HepG2 (cell line): ENCODE results near the gene SECTM1. TPM values are rescaled to one million over a fixed set of nuclear protein-coding genes. Genes with fewer than 3 reads are reported as not detected.

ENCODE experiments used
- KDM5B ChIP-seq: sonication (generic); formaldehyde crosslinking; IDR thresholded peaks from 2 replicates; pipeline ENCODE4 v1.4.0; 2020; ENCODE audit warnings: missing genetic modification reagents, mild to moderate bottlenecking, borderline replicate concordance
- MAFF ChIP-seq: IDR thresholded peaks from 2 replicates; pipeline ENCODE4 v1.6.1; 2011; ENCODE audit warnings: low read depth, low read length, improper control_type of control experiment
- MZF1 ChIP-seq: sonication (generic); formaldehyde crosslinking; IDR thresholded peaks from 2 replicates; pipeline ENCODE4 v1.8.1; 2023; ENCODE audit warnings: mild to moderate bottlenecking, missing genetic modification reagents, borderline replicate concordance
- TBL1XR1 ChIP-seq: fragments of 150-350 bp; IDR thresholded peaks from 2 replicates; pipeline ENCODE4 v1.6.1; 2014; ENCODE audit warnings: borderline replicate concordance, low read length; ENCODE audit not compliant: partially characterized antibody
- ZMYM3 ChIP-seq: sonication (generic); formaldehyde crosslinking; IDR thresholded peaks from 2 replicates; pipeline ENCODE4 v1.5.1; 2020; ENCODE audit warnings: mild to moderate bottlenecking, missing genetic modification reagents
- ZNF124 ChIP-seq: sonication (generic); formaldehyde crosslinking; IDR thresholded peaks from 2 replicates; pipeline ENCODE4 v1.4.0; 2020; ENCODE audit warnings: missing genetic modification reagents
- ZNF317 ChIP-seq: sonication (generic); formaldehyde crosslinking; IDR thresholded peaks from 2 replicates; pipeline ENCODE4 v1.5.0; 2020; ENCODE audit warnings: mild to moderate bottlenecking, missing genetic modification reagents
- ZNF354B ChIP-seq: sonication (generic); formaldehyde crosslinking; IDR thresholded peaks from 2 replicates; pipeline ENCODE4 v1.8.0; 2022; ENCODE audit warnings: mild to moderate bottlenecking, missing genetic modification reagents
- ZNF674 ChIP-seq: sonication (generic); formaldehyde crosslinking; IDR thresholded peaks from 2 replicates; pipeline ENCODE4 v1.5.0; 2020; ENCODE audit warnings: low read depth, mild to moderate bottlenecking, missing genetic modification reagents
- ZNF713 ChIP-seq: sonication (generic); formaldehyde crosslinking; IDR thresholded peaks from 2 replicates; pipeline ENCODE4 v1.4.0; 2020; ENCODE audit warnings: mild to moderate bottlenecking, missing genetic modification reagents
- ZSCAN12 ChIP-seq: sonication (generic); formaldehyde crosslinking; IDR thresholded peaks from 2 replicates; pipeline ENCODE4 v1.9.0; 2021; ENCODE audit warnings: mild to moderate bottlenecking, missing genetic modification reagents
- polyA plus RNA-seq, 8 experiments: library from polyadenylated mRNA; depleted of rRNA in 3 of 8; stranded (reverse) in 7 of 8; unstranded in 1 of 8; fragments of >200 nt; fragmentation: Illumina TruSeq in 4 of 8; extraction: Trizol in 4 of 8; gene quantifications; 2 replicates each; pipeline versions ENCODE4 v1.2.1 to v1.2.3, GENCODE V29; 2011 to 2016; ENCODE audit warnings: low read depth in 4 of 8, missing spikeins in 1 of 8, mixed read lengths in 1 of 8; ENCODE audit not compliant: insufficient read depth in 1 of 8
- total RNA-seq, 5 experiments: library from RNA; depleted of rRNA; stranded (reverse); fragments of >200 nt; fragmentation: Illumina TruSeq; extraction: Trizol; gene quantifications; 2 replicates each; pipeline ENCODE4 v1.2.3, GENCODE V29; 2016; ENCODE audit warnings: low read depth in 1 of 5
- TF ChIP-seq, protein P1 (sequence below): sonication (generic); formaldehyde crosslinking; IDR thresholded peaks from 2 replicates; pipeline ENCODE4 v1.9.0; 2021; ENCODE audit warnings: mild to moderate bottlenecking, missing genetic modification reagents
- TF ChIP-seq, protein P2 (sequence below): sonication (generic); formaldehyde crosslinking; IDR thresholded peaks from 2 replicates; pipeline ENCODE4 v1.4.0; 2020; ENCODE audit warnings: low read depth, mild to moderate bottlenecking, missing genetic modification reagents
- TF ChIP-seq, protein P3 (sequence below): sonication (generic); formaldehyde crosslinking; IDR thresholded peaks from 2 replicates; pipeline ENCODE4 v1.4.0; 2020; ENCODE audit warnings: missing genetic modification reagents, borderline replicate concordance
- TF ChIP-seq, protein P4 (sequence below): sonication (generic); formaldehyde crosslinking; IDR thresholded peaks from 2 replicates; pipeline ENCODE4 v1.9.0; 2021; ENCODE audit warnings: missing genetic modification reagents, borderline replicate concordance

The SECTM1 gene
- total and polyA plus RNA-seq, 2 of the 13 experiments (the other 11 are each of a cell fraction or from before 2014, with no cell fraction given): 3.5 to 5.3 TPM

DNA sequence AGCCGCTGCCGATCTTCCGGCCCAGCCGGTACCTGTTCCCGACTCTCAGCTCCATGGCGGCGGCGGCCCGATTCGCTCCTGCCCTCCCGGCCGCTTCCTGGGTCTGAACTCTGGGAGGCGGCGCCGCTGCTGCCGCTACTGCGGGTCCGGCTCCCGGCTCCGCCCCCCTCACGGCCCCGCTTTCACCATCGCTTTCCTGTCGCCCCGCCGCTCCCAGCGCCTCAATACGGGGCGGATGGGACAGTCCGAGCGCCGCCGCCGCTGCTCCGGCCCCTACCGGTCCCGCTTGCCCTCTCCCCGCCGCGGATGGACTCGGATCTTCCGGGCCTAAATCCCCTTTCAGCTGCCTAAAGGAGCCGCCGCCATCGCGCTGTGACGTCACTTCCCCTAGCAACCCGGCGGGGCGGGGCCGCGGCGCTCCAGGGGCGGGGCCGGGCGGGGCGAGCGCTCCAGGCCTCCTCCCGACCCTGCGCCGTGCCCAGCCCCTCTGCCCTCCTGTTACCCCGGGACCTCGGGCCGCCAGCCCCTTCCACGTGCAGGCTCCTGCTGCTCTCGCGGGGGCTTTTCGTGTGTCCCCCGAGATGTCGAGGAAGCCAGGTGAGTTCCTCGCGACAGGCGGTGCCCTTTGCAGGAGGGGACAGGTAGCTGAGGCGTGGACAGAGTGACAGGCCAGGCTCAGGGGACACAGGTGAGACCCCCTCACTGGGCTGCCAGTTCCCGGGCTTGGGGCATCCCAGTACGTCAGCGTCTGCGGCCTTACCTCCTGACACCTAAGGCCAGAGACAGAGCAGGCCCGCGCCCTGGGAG, 60.0 kb downstream of the SECTM1 start, which contains the start of gene CSNK1D (continued):
- TF ChIP-seq, protein P1, sequence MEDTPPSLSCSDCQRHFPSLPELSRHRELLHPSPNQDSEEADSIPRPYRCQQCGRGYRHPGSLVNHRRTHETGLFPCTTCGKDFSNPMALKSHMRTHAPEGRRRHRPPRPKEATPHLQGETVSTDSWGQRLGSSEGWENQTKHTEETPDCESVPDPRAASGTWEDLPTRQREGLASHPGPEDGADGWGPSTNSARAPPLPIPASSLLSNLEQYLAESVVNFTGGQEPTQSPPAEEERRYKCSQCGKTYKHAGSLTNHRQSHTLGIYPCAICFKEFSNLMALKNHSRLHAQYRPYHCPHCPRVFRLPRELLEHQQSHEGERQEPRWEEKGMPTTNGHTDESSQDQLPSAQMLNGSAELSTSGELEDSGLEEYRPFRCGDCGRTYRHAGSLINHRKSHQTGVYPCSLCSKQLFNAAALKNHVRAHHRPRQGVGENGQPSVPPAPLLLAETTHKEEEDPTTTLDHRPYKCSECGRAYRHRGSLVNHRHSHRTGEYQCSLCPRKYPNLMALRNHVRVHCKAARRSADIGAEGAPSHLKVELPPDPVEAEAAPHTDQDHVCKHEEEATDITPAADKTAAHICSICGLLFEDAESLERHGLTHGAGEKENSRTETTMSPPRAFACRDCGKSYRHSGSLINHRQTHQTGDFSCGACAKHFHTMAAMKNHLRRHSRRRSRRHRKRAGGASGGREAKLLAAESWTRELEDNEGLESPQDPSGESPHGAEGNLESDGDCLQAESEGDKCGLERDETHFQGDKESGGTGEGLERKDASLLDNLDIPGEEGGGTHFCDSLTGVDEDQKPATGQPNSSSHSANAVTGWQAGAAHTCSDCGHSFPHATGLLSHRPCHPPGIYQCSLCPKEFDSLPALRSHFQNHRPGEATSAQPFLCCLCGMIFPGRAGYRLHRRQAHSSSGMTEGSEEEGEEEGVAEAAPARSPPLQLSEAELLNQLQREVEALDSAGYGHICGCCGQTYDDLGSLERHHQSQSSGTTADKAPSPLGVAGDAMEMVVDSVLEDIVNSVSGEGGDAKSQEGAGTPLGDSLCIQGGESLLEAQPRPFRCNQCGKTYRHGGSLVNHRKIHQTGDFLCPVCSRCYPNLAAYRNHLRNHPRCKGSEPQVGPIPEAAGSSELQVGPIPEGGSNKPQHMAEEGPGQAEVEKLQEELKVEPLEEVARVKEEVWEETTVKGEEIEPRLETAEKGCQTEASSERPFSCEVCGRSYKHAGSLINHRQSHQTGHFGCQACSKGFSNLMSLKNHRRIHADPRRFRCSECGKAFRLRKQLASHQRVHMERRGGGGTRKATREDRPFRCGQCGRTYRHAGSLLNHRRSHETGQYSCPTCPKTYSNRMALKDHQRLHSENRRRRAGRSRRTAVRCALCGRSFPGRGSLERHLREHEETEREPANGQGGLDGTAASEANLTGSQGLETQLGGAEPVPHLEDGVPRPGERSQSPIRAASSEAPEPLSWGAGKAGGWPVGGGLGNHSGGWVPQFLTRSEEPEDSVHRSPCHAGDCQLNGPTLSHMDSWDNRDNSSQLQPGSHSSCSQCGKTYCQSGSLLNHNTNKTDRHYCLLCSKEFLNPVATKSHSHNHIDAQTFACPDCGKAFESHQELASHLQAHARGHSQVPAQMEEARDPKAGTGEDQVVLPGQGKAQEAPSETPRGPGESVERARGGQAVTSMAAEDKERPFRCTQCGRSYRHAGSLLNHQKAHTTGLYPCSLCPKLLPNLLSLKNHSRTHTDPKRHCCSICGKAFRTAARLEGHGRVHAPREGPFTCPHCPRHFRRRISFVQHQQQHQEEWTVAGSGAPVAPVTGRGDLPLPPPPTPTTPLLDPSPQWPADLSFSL: peak; percentile 62; the same call in 1 of the 2 replicates
- TF ChIP-seq ZNF124: peak; percentile 82; the same call in 1 of the 2 replicates
- TF ChIP-seq ZNF354B (CRISPR knock-in tag): peak; percentile 87; the same call in 1 of the 2 replicates
- TF ChIP-seq TBL1XR1: no peak
- no peak for TF ChIP-seq ZSCAN12
- TF ChIP-seq, protein P2, sequence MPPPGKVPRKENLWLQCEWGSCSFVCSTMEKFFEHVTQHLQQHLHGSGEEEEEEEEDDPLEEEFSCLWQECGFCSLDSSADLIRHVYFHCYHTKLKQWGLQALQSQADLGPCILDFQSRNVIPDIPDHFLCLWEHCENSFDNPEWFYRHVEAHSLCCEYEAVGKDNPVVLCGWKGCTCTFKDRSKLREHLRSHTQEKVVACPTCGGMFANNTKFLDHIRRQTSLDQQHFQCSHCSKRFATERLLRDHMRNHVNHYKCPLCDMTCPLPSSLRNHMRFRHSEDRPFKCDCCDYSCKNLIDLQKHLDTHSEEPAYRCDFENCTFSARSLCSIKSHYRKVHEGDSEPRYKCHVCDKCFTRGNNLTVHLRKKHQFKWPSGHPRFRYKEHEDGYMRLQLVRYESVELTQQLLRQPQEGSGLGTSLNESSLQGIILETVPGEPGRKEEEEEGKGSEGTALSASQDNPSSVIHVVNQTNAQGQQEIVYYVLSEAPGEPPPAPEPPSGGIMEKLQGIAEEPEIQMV (CRISPR knock-in tag): peak; percentile 82
- peak; percentile 89 for TF ChIP-seq KDM5B (CRISPR knock-in tag)
- TF ChIP-seq, protein P3, sequence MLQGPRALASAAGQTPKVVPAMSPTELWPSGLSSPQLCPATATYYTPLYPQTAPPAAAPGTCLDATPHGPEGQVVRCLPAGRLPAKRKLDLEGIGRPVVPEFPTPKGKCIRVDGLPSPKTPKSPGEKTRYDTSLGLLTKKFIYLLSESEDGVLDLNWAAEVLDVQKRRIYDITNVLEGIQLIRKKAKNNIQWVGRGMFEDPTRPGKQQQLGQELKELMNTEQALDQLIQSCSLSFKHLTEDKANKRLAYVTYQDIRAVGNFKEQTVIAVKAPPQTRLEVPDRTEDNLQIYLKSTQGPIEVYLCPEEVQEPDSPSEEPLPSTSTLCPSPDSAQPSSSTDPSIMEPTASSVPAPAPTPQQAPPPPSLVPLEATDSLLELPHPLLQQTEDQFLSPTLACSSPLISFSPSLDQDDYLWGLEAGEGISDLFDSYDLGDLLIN (CRISPR knock-in tag): peak; percentile 76; the same call in 1 of the 2 replicates
- TF ChIP-seq ZMYM3 (CRISPR knock-in tag): peak; percentile 11; the same call in 1 of the 2 replicates
- no peak for TF ChIP-seq ZNF713 (CRISPR knock-in tag)
- TF ChIP-seq MAFF: no peak
- no peak for TF ChIP-seq ZNF674 (CRISPR knock-in tag)
- TF ChIP-seq ZNF317 (CRISPR knock-in tag): peak; percentile 39; the same call in 1 of the 2 replicates
- TF ChIP-seq, protein P4, sequence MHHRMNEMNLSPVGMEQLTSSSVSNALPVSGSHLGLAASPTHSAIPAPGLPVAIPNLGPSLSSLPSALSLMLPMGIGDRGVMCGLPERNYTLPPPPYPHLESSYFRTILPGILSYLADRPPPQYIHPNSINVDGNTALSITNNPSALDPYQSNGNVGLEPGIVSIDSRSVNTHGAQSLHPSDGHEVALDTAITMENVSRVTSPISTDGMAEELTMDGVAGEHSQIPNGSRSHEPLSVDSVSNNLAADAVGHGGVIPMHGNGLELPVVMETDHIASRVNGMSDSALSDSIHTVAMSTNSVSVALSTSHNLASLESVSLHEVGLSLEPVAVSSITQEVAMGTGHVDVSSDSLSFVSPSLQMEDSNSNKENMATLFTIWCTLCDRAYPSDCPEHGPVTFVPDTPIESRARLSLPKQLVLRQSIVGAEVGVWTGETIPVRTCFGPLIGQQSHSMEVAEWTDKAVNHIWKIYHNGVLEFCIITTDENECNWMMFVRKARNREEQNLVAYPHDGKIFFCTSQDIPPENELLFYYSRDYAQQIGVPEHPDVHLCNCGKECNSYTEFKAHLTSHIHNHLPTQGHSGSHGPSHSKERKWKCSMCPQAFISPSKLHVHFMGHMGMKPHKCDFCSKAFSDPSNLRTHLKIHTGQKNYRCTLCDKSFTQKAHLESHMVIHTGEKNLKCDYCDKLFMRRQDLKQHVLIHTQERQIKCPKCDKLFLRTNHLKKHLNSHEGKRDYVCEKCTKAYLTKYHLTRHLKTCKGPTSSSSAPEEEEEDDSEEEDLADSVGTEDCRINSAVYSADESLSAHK (CRISPR knock-in tag): no peak
- TF ChIP-seq MZF1 (CRISPR knock-in tag): no peak
